ENCODE results near the gene PTGER1. TPM values are rescaled to one million over a fixed set of nuclear protein-coding genes. Genes with fewer than 3 reads are reported as not detected.

The PTGER1 gene
- total and polyA plus RNA-seq, 9 of the 15 experiments (the other 6 are each of a cell fraction or from before 2014, with no cell fraction given), result 0.06 to 0.36 (median 0.31) TPM; not detected in 5

DNA sequence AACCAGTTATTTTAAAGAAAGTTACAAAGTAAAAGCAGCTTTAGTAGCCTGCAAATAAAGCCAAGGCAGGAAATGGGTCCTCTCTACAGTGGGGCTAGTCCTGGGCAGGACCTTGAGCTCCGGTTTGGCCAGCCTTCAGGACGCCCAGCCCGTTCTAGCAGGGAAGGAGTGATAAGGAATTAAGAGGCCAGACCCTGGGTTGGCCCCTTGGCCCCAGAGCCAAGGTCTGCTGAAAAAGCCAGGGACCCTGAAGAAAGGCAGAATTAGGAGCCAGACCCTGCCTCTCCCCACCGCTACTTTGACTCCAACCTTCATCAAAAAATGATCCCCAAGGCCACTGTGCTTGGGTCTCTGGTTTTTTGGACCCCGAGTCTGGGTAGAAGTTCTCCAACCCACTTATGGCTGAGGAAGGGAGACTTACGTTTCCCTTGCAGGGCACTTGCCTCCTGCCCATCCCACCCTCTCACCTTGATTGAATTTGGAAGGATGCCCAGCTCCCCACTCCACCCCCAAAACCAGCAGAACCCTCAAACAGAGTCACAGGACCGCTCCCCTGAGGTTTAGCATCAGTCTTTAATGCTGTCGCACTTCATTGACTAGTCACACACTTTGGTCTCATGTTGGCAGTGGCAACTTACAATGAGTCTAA, 39.2 kb upstream of the PTGER1 start (continued):
- TF ChIP-seq, protein P1, sequence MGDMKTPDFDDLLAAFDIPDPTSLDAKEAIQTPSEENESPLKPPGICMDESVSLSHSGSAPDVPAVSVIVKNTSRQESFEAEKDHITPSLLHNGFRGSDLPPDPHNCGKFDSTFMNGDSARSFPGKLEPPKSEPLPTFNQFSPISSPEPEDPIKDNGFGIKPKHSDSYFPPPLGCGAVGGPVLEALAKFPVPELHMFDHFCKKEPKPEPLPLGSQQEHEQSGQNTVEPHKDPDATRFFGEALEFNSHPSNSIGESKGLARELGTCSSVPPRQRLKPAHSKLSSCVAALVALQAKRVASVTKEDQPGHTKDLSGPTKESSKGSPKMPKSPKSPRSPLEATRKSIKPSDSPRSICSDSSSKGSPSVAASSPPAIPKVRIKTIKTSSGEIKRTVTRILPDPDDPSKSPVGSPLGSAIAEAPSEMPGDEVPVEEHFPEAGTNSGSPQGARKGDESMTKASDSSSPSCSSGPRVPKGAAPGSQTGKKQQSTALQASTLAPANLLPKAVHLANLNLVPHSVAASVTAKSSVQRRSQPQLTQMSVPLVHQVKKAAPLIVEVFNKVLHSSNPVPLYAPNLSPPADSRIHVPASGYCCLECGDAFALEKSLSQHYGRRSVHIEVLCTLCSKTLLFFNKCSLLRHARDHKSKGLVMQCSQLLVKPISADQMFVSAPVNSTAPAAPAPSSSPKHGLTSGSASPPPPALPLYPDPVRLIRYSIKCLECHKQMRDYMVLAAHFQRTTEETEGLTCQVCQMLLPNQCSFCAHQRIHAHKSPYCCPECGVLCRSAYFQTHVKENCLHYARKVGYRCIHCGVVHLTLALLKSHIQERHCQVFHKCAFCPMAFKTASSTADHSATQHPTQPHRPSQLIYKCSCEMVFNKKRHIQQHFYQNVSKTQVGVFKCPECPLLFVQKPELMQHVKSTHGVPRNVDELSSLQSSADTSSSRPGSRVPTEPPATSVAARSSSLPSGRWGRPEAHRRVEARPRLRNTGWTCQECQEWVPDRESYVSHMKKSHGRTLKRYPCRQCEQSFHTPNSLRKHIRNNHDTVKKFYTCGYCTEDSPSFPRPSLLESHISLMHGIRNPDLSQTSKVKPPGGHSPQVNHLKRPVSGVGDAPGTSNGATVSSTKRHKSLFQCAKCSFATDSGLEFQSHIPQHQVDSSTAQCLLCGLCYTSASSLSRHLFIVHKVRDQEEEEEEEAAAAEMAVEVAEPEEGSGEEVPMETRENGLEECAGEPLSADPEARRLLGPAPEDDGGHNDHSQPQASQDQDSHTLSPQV (IDR thresholded peaks at IDR 0.05), result peak; percentile 21; the same call in 1 of the 2 replicates
- TF ChIP-seq NFIC (IDR thresholded peaks at IDR 0.05) (peak; percentile 20; the same call in 1 of the 2 replicates), ARNT (IDR thresholded peaks at IDR 0.05) (no peak), CHD4 (IDR thresholded peaks at IDR 0.05; ENCODE audit: insufficient read depth, insufficient replicate concordance, low read depth, low read length, poor library complexity, severe bottlenecking) (no peak), POLR2A (conservative IDR thresholded peaks at IDR 0.05) (peak; percentile 29; the same call in 1 of the 2 replicates), SMC3 (conservative IDR thresholded peaks at IDR 0.05; ENCODE audit: insufficient read depth, low read depth, low read length) (no peak), POLR2AphosphoS2 (IDR thresholded peaks at IDR 0.05; ENCODE audit: low read length) (peak; percentile 29; the same call in 1 of the 2 replicates), ZNF23 (CRISPR knock-in tag; IDR thresholded peaks at IDR 0.05) (no peak), ETV6 (IDR thresholded peaks at IDR 0.05; ENCODE audit: borderline replicate concordance in 1 of 2, low read depth in 2 of 2, low read length in 1 of 2) (peak in 1 of 2 experiments; percentile 38; a peak in 1 of 4 replicates), ETV6 (CRISPR knock-in tag; IDR thresholded peaks at IDR 0.05; ENCODE audit: borderline replicate concordance) (no peak), ZKSCAN8 (CRISPR knock-in tag; IDR thresholded peaks at IDR 0.05) (no peak)
- TF ChIP-seq, protein P2, sequence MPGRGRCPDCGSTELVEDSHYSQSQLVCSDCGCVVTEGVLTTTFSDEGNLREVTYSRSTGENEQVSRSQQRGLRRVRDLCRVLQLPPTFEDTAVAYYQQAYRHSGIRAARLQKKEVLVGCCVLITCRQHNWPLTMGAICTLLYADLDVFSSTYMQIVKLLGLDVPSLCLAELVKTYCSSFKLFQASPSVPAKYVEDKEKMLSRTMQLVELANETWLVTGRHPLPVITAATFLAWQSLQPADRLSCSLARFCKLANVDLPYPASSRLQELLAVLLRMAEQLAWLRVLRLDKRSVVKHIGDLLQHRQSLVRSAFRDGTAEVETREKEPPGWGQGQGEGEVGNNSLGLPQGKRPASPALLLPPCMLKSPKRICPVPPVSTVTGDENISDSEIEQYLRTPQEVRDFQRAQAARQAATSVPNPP (IDR thresholded peaks at IDR 0.05; ENCODE audit: borderline replicate concordance, insufficient read depth, insufficient read length), result no peak
